Left ventricle myocardium inferior (tissue), 1 donor: ENCODE data around the gene CCDC3. TPM values are rescaled to one million over a fixed set of nuclear protein-coding genes. Genes with fewer than 3 reads are reported as not detected.

ENCODE experiments used
- DNase-seq: peaks from one replicate; pipeline ENCODE4 v3.0.0-alpha.2; 2020
- H3K27ac ChIP-seq: fragments of 200-600 bp; replicated peaks from 2 replicates; pipeline ENCODE4 v1.8.0; 2021
- H3K27me3 ChIP-seq: fragments of 200-600 bp; 2 replicates; pipeline ENCODE4 v1.8.0; 2021; ENCODE audit warnings: low read depth
- H3K36me3 ChIP-seq: fragments of 200-600 bp; 2 replicates; pipeline ENCODE4 v1.8.0; 2021
- H3K4me1 ChIP-seq: fragments of 200-600 bp; 2 replicates; pipeline ENCODE4 v1.8.0; 2021
- H3K4me3 ChIP-seq: fragments of 200-600 bp; 2 replicates; pipeline ENCODE4 v1.8.0; 2021; ENCODE audit warnings: mild to moderate bottlenecking, moderate library complexity
- H3K9me3 ChIP-seq: fragments of 200-600 bp; replicated peaks from 2 replicates; pipeline ENCODE4 v1.8.0; 2021
- CTCF ChIP-seq: fragments of 200-600 bp; IDR thresholded peaks from 2 replicates; pipeline ENCODE4 v1.8.0; 2021; ENCODE audit warnings: antibody characterized with exemption, mild to moderate bottlenecking, borderline replicate concordance
- intact Hi-C: fragments of 100-400 bp; cut with micrococcal nuclease; formaldehyde crosslinking; loops from one replicate; pipeline ENCODE4 v1.11.0; 2022
- total RNA-seq: library from RNA; stranded (reverse); fragmentation: NEBNext Ultra II Directional; extraction: Animal tissue kit (Norgen Biotek cat#: 25700); gene quantifications from one replicate; pipeline ENCODE4 v1.2.1, GENCODE V29; 2021
- donor health status: DM: no; HTN: yes; CAD: no; lungs with severe emphysema.

The CCDC3 gene
- total RNA-seq, 1 donor from 2014 or later = 5.8 TPM

DNA sequence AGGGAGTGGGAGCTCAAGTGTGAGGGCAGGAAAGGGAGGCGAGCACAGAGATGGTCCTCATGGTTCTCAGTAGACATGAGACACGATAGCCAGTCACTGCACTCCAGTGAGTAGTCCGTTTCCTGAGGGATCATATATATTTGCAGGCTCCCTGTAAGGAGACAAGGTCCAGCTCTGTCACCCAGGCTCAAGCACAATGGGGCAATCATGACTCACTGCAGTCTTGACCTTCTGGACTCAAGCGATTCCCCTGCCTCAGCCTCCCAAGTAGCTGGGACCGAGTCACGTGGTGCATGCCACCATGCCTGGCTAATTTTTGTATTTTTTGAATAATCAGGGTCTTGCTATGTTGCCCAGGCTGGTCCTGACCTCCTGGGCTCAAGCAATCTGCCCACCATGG lies 116.7 kb downstream of the CCDC3 start:
- Histone ChIP-seq H3K36me3 (no peaks in the 10 kb centered on the region), H3K27ac (no peak overlapping the region), H3K4me1 (no peaks in the 10 kb centered on the region), H3K9me3 (no peaks in the 10 kb centered on the region), H3K4me3 (no peak overlapping the region), H3K27me3 (peaks cover 18% of the 10 kb centered on the region)
- DNase-seq = no peak
- intact Hi-C loops = no loop called here
- no peak for TF ChIP-seq CTCF

DNA sequence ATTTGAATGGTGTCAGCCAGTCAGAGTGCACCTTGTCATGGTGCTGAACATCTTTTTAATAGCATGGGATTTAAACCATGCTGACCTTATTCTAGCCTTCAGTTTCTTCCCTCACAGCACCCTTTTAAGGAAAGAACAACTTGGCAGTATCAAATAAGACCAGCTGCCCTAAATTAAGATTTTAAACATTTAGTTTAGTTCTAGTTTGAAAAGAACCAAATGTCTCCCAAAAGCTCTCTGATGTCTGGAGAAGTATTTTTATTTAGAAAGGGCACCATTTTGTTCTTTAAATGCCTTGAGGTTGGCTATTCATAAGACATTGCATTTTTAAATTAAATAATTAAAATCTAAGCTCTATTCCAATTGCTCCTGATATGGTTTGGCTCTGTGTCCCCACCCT lies 121.1 kb downstream of the CCDC3 start:
- H3K27me3 ChIP-seq = peaks cover 31% of the 10 kb centered on the region
- no peaks in the 10 kb centered on the region for H3K9me3 ChIP-seq
- no peak overlapping the region for H3K27ac ChIP-seq
- intact Hi-C loops = no loop called here
- no peaks in the 10 kb centered on the region for H3K4me1 ChIP-seq
- TF ChIP-seq CTCF = no peak
- no peak for DNase-seq
- H3K4me3 ChIP-seq = no peak overlapping the region
- no peaks in the 10 kb centered on the region for H3K36me3 ChIP-seq

DNA sequence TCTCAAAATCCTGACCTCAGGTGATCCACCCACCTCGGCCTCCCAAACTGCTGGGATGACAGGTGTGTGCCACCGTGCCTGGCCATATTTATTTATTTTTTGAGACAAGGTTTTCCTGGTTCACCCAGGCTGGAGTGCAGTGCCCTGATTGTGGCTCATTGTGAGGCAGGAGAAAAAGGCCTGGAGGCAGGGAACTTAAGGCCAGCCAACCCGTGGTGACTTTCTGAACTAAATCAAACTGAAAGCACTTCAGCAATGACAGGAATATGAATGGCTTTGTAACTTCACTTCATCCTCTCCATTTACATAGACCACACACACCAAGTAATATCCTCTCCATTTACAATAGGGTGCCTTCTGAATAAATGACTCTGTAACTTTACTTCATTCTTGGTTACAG lies 124.4 kb downstream of the CCDC3 start:
- no peak for TF ChIP-seq CTCF
- intact Hi-C loops = no loop called here
- Histone ChIP-seq H3K27ac (no peak overlapping the region), H3K27me3 (peaks cover 47% of the 10 kb centered on the region), H3K4me1 (no peaks in the 10 kb centered on the region), H3K9me3 (no peaks in the 10 kb centered on the region), H3K36me3 (no peaks in the 10 kb centered on the region), H3K4me3 (no peak overlapping the region)
- no peak for DNase-seq

DNA sequence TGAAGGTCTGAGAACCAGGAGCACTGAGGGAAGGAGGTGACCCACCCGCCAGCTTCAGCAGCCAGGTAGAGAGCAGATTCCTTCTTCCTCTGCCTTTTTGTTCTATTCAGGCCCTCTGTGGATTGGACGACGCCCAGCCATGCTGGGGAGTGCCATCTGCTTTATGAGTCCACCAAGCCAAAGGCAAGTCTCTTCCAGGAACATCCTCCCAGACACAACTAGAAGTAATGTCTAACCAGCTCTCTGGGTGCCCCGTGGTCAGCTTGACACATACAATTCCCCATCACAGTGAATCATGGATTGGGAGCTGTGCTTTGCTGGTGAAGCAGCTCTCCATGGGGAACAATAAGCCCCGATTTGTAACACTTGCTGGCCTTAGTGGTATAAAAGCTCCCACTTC lies 125.2 kb downstream of the CCDC3 start:
- TF ChIP-seq CTCF = no peak
- H3K4me3 ChIP-seq = no peak overlapping the region
- H3K4me1 ChIP-seq = no peaks in the 10 kb centered on the region
- no peak for DNase-seq
- no peak overlapping the region for H3K27ac ChIP-seq
- intact Hi-C loops = no loop called here
- H3K36me3 ChIP-seq = no peaks in the 10 kb centered on the region
- H3K9me3 ChIP-seq = no peaks in the 10 kb centered on the region
- H3K27me3 ChIP-seq = peaks cover 55% of the 10 kb centered on the region

- Histone ChIP-seq H3K4me1 (no peaks in the 10 kb centered on the region), H3K27me3 (peaks cover 61% of the 10 kb centered on the region), H3K27ac (no peak overlapping the region), H3K9me3 (no peaks in the 10 kb centered on the region), H3K36me3 (no peaks in the 10 kb centered on the region), H3K4me3 (no peak overlapping the region)
- DNase-seq = no peak
- intact Hi-C loops = no loop called here
- no peak for TF ChIP-seq CTCF
These were observed 126.4 kb downstream of the CCDC3 start for GRCh38 chr10:12875100-12875499.

DNA sequence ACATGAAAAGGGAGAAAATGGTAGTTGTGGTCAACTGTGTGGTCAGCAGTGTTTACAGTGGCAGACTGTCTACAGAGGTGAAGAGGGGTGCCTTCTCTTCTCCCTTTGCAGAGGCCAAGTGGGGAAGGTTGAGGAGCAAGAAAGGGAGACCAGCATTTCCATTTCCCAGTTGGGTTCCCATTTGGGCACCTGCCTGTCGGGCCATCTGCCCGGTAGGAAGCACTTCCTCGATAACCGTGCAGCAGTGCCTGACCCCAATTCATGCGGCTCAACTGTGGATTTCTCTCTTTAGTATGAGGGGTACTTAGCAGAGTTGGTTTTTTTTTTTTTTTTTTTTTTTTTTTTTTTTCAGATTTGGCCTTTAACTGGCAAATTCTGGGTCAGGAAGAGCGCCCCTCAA lies 127.0 kb downstream of the CCDC3 start:
- TF ChIP-seq CTCF = no peak
- Histone ChIP-seq H3K4me3 (no peak overlapping the region), H3K4me1 (no peaks in the 10 kb centered on the region), H3K27ac (no peak overlapping the region), H3K36me3 (no peaks in the 10 kb centered on the region), H3K27me3 (peaks cover 61% of the 10 kb centered on the region), H3K9me3 (no peaks in the 10 kb centered on the region)
- intact Hi-C loops = no loop called here
- no peak for DNase-seq
